GM12878 (cell line): Measurements from ENCODE around the gene CRIM1.

Experiments
- ATF3 ChIP-seq: IDR thresholded peaks from 2 replicates; pipeline ENCODE4 v1.6.1; 2011; ENCODE audit warnings: low read depth, mild to moderate bottlenecking, low read length, moderate library complexity, borderline replicate concordance; ENCODE audit errors: extremely low read depth
- CEBPB ChIP-seq, 2 experiments: fragments of 150-350 bp in 1 of 2; IDR thresholded peaks; 2 replicates each; pipeline ENCODE4 v1.6.1; 2012 to 2014; ENCODE audit warnings: low read depth in 2 of 2, low read length in 2 of 2, borderline replicate concordance in 1 of 2, inconsistent platforms in 1 of 2
- CTCF ChIP-seq, 3 experiments: IDR thresholded peaks in 2 of 3; conservative IDR thresholded peaks in 1 of 3; 2 replicates each; pipeline ENCODE4 v1.5.1; 2011; ENCODE audit warnings: low read depth in 3 of 3, low read length in 3 of 3, mild to moderate bottlenecking in 3 of 3, control low read depth in 2 of 3, moderate library complexity in 2 of 3, inconsistent platforms in 1 of 3, mixed read lengths in 1 of 3; ENCODE audit not compliant: control insufficient read depth in 2 of 3, insufficient read depth in 1 of 3; ENCODE audit errors: extremely low read depth in 1 of 3
- EP300 ChIP-seq, 2 experiments: fragments of 150-350 bp in 1 of 2; IDR thresholded peaks; 2 replicates each; pipeline ENCODE4 v1.6.1; 2011 to 2012; ENCODE audit warnings: low read depth in 2 of 2, low read length in 2 of 2, borderline replicate concordance in 1 of 2, improper control_type of control experiment in 1 of 2, inconsistent platforms in 1 of 2; ENCODE audit not compliant: control insufficient read depth in 1 of 2
- MAX ChIP-seq: IDR thresholded peaks from 2 replicates; pipeline ENCODE4 v1.6.1; 2012; ENCODE audit warnings: low read depth, low read length, improper control_type of control experiment
- POLR2A ChIP-seq: IDR thresholded peaks from 2 replicates; pipeline ENCODE4 v1.6.1; 2011; ENCODE audit warnings: low read depth, mild to moderate bottlenecking, low read length
- POLR2AphosphoS2 ChIP-seq: IDR thresholded peaks from 2 replicates; pipeline ENCODE4 v1.6.1; 2011; ENCODE audit warnings: low read depth, mild to moderate bottlenecking, low read length, improper control_type of control experiment, moderate library complexity
- RFX5 ChIP-seq: IDR thresholded peaks from 2 replicates; pipeline ENCODE4 v1.6.1; 2011; ENCODE audit warnings: low read depth, low read length, improper control_type of control experiment
- SMC3 ChIP-seq: IDR thresholded peaks from 2 replicates; pipeline ENCODE4 v1.6.1; 2011; ENCODE audit warnings: low read length, improper control_type of control experiment, borderline replicate concordance
- TCF3 ChIP-seq: IDR thresholded peaks from 2 replicates; pipeline ENCODE4 v1.6.1; 2012; ENCODE audit warnings: low read depth, mild to moderate bottlenecking, low read length, borderline replicate concordance; ENCODE audit not compliant: insufficient read depth
- ZBTB40 ChIP-seq: fragments of 450-650 bp; IDR thresholded peaks from 2 replicates; pipeline ENCODE4 v1.6.1; 2016; ENCODE audit warnings: mild to moderate bottlenecking, moderate library complexity, borderline replicate concordance

GRCh38 chr2:36562973-36563532 is 207.5 kb downstream of the CRIM1 start:
- TF ChIP-seq POLR2AphosphoS2 (no peak), RFX5 (no peak), CEBPB (IDR thresholded peaks at IDR 0.05; ENCODE audit: borderline replicate concordance in 1 of 2, low read depth in 2 of 2, low read length in 2 of 2) (no peak), CTCF (IDR thresholded peaks at IDR 0.05 in 2 of 3, conservative IDR thresholded peaks at IDR 0.05 in 1 of 3; ENCODE audit: control insufficient read depth in 2 of 3, extremely low read depth in 1 of 3, insufficient read depth in 1 of 3, low read depth in 3 of 3, low read length in 3 of 3) (no peak), TCF3 (no peak), ATF3 (no peak), SMC3 (no peak), MAX (no peak), EP300 (IDR thresholded peaks at IDR 0.05; ENCODE audit: borderline replicate concordance in 1 of 2, control insufficient read depth in 1 of 2, low read depth in 2 of 2, low read length in 2 of 2) (no peak), POLR2A (no peak), ZBTB40 (no peak)
